HG02642 (cell line): ENCODE data around the gene PCGF1.

Experiments
- ATAC-seq: cut with Tn5 transposase; IDR thresholded peaks from one replicate; pipeline ENCODE4 v1.9.1; 2021; ENCODE audit warnings: mild to moderate bottlenecking; ENCODE audit not compliant: unreplicated experiment, poor library complexity

The PCGF1 gene

GRCh38 chr2:74538881-74539339, 31.4 kb upstream of the PCGF1 start:
- no peak for ATAC-seq

DNA sequence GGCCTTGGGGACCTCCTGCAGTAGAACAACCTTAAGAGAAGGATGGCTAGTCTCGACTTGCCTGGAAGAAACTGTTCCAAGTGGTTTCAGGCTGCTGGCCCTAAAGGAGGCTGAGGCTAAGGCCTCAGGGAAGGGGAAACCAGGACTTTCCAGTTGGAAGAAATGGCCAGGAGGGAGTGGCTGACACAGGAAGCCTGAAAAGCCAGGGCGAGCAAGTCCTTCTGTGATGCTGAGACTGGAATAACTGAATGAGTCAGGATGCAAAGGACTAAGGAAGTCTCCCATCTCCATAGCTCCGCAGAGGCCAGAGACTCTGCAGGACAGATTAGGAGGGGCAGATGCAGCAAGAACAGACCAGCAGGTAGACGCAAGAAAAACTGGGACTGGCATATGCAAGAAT, 29.6 kb upstream of the PCGF1 start:
- ATAC-seq: no peak

GRCh38 chr2:74536166-74536950, 28.9 kb upstream of the PCGF1 start:
- no peak for ATAC-seq

- no peak for ATAC-seq
Observed at GRCh38 chr2:74535440-74535965, 28.0 kb upstream of the PCGF1 start.

DNA sequence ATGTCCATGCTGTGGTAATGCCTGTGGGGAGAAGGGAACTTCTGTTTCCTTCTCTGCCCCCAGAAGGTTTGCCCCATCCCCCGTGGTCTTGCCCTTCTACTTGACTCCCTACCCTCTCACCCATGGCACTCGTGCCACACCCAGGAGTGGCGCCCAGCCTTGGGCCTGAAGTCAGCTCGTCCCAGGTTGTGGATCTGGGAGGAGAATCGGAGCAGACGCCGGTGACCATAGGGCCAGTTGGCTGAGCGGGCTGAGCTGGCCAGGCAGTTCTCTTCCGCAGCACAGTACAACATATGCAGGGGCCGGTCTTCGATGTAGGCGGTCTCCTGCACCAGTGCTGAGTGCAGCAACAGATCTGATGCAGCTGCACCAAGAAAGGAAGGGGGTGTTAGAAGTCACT, 26.9 kb upstream of the PCGF1 start:
- ATAC-seq: no peak

DNA sequence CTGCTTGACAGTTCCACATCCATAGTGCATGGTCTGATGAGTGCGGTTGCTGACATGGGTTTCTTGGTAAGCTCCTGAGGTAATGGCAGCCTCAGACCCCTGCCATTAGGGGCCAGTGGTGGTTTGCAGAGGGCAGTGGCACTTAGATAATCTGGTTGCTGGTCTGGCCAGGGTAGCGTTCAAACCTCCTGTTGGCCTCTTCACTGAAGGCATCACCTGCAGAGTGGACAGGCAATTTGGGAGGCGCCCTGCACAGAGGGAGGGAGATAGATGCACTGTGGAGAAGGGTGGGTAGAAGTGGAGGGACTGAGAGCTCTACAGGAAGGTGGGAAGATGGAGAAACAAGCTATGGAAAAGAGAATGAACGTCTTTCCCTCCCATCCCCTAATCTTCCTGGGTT, 26.0 kb upstream of the PCGF1 start:
- no peak for ATAC-seq

- ATAC-seq: no peak
Observed at GRCh38 chr2:74532222-74532621, 24.7 kb upstream of the PCGF1 start.

DNA sequence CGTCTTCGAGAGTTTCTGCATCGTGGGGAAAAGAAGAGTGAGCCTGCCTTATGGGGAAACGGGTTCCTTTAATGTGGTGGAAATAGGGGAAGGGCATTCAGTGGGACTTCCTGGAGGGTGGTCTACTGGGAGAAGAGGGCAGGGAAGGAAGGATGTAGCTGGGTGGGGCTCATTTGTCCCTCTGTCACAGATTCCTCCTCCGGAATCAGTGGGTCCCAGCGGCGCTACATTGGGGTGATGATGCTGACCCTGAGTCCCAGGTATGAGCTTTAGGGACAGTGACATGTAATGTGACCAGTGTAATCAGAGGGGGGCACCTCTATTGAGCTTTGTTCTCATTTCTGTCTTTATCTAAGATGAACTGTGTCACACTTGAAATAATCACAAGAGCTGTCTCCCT, 24.2 kb upstream of the PCGF1 start:
- ATAC-seq: no peak

DNA sequence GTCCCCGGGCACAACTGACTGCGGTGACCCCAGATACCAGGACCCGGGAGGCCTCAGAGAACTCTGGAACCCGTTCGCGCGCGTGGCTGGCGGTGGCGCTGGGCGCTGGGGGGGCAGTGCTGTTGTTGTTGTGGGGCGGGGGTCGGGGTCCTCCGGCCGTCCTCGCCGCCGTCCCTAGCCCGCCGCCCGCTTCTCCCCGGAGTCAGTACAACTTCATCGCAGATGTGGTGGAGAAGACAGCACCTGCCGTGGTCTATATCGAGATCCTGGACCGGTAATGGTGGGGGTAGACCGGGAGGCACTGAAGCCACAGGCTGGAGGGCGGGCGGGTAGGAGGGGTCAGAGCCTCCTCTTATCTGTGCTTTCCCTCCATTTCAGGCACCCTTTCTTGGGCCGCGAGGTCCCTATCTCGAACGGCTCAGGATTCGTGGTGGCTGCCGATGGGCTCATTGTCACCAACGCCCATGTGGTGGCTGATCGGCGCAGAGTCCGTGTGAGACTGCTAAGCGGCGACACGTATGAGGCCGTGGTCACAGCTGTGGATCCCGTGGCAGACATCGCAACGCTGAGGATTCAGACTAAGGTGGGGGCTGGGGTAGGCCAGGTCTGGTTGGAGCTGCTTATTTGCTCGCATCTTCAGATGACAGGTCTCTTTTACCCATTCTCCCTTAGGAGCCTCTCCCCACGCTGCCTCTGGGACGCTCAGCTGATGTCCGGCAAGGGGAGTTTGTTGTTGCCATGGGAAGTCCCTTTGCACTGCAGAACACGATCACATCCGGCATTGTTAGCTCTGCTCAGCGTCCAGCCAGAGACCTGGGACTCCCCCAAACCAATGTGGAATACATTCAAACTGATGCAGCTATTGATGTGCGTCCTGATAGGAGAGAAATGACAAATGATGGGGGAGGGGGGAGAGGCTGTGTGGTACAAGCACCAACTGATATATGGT, 23.0 kb upstream of the PCGF1 start:
- peak; percentile 29 for ATAC-seq

- peak; percentile 81 for ATAC-seq
Observed at GRCh38 chr2:74529357-74530238, 22.1 kb upstream of the PCGF1 start, which contains the start of the genes AUP1 and HTRA2. Gene AUP1, minus strand, starts transcription at chr2:74529706. Its CDS starts 77 bp downstream, at chr2:74529629. Gene HTRA2, plus strand, starts transcription at chr2:74529933. Its CDS starts 74 bp downstream, at chr2:74530007.

- ATAC-seq: peak; percentile 14
Observed at GRCh38 chr2:74528600-74529356, 21.3 kb upstream of the PCGF1 start.

GRCh38 chr2:74527741-74528140, 20.2 kb upstream of the PCGF1 start:
- ATAC-seq: no peak

DNA sequence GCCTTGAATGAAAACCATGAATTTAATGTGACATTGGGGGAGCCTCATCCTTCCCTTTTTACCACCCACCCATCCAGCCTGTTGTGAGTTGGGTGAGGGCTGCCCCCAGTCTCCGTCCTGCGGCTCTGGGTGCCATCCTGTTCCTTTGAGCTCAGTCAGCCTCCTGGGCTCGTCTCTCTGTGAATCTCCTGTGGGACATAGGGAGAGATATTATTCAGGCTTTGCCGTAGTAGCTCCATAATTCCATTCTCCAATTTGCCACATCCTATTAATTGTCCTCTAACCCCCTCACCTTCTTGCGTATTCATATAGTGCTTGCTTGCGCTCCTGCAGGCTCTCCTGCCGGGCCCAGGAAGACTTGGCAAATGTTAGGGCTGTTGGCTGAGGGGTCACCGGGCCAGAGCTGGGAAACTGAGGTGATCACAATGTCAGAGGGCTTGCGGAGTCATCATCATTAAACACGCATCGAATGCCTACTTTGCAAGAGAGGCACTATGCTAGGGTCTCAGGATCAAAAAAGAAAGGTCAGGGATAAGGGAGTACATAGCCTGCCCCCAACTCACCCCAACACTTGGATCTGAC, 19.2 kb upstream of the PCGF1 start:
- ATAC-seq: no peak

DNA sequence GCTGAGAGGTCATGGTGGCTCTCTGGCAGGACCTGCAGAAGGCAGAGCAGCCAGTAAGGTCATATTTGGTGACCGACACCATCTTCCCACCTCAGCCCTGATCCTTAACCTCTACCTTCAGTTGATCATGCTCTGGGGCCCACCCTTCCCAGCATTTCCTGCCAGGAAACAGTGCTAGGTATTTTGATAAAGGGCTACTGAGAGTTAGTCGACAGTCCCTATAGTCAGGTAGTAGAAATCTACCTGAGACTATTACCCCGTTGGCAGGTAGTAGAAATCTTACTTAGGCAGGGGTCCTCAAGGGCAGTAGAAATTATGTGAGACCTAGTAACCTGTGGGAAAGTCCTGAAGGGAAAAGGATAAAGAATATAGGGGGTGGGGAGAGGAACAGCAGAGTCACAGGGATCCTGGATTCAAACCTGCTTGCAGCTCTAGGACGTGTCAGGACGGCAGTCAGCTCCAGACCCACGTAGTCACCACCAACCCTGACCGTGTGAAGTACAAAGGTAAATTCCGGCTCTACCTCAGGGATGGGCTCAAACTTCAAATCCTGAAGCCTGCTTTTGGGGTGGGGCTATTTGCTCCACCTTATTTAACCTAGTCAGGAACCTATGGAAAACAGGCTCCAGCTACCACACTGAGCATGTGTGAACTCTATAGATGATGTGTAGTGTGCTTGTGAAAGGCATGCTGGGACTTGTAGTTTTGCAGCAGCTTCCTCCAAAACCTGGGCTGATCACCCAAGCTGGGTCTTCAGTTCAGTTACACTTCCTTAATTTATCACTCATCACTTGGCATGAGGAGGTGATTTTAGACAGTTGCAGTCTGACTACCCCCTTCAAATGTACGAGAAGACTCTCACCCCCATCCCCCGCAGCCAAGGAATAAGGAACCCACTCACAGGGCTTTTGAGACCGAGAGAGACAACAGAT, 18.5 kb upstream of the PCGF1 start, which contains the start of gene DQX1:
Gene DQX1, minus strand, starts transcription at position 515 of the 932 bp plus-strand sequence. Its CDS starts 502 bp downstream, at position 13.
- no peak for ATAC-seq

- ATAC-seq: no peak
Observed at GRCh38 chr2:74524955-74525716, 17.6 kb upstream of the PCGF1 start.

DNA sequence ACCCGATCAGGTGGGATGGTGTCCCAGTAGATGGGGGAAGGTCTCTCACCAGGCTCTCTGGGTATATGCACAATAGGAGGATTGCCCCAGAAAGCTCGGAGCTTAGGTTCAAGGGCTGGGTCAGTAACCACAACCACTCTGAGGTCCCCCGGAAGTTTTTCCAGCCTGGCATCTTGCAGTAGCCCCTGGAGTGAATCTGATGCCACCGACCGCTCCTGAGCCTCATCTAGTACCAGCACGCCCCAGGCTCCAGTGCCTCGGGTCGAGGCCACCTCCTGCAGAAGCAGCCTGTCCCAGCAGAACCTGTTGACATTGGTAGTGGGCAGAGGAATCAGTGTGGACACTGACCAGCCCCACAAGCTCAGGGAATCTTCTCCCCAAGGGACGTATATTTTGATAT, 16.5 kb upstream of the PCGF1 start:
- no peak for ATAC-seq

- no peak for ATAC-seq
Observed at GRCh38 chr2:74522516-74522915, 15.0 kb upstream of the PCGF1 start.
